GM12872 (cell line): ENCODE data around the gene ZC3H7B.
A peak's percentile ranks its signal among the peaks of the same experiment; 100 is the strongest.

Experiments
- CTCF ChIP-seq: IDR thresholded peaks from 3 replicates; pipeline ENCODE4 v1.5.1; 2011; ENCODE audit warnings: low read depth, mild to moderate bottlenecking, low read length, moderate library complexity; ENCODE audit not compliant: insufficient read depth

Gene ZC3H7B

GRCh38 chr22:41301085-41302020 lies at the start of gene ZC3H7B:
Gene ZC3H7B (plus strand): TSS chr22:41301525. CDS start chr22:41320661, 19,136 bp downstream.
- TF ChIP-seq CTCF, result peak; percentile 64

GRCh38 chr22:41252365-41252764 lies 49.0 kb upstream of the ZC3H7B start:
- no peak for TF ChIP-seq CTCF

GRCh38 chr22:41254230-41254629 lies 47.1 kb upstream of the ZC3H7B start:
- no peak for TF ChIP-seq CTCF

- TF ChIP-seq CTCF, result no peak
Observed at GRCh38 chr22:41256254-41257253, 44.8 kb upstream of the ZC3H7B start.

GRCh38 chr22:41257696-41258095 lies 43.6 kb upstream of the ZC3H7B start:
- no peak for TF ChIP-seq CTCF

GRCh38 chr22:41260871-41261270 lies 40.5 kb upstream of the ZC3H7B start:
- no peak for TF ChIP-seq CTCF

- no peak for TF ChIP-seq CTCF
Observed at GRCh38 chr22:41261541-41262249, 39.6 kb upstream of the ZC3H7B start.
